ENCODE data around the gene PPP5C.
"Not testable (repeated sequence)": the region's sequence is repeated elsewhere in the genome, so short reads cannot be mapped to it uniquely, and the experiment has no call there.

Gene PPP5C

GRCh38 chr19:46435689-46436088 lies 88.8 kb downstream of the PPP5C start:
- DNase-seq (ENCODE audit: low read depth) = not testable (repeated sequence)

All from stimulated activated CD8-positive, alpha-beta memory T cell treated with anti-CD3 and anti-CD28 coated beads, Interleukin-12 subunit alpha, Interleukin-12 subunit beta, amount 100 ng/mL, for 1 hour (primary cell).